K562 (cell line): ENCODE data around the gene GHDC. TPM values are rescaled to one million over a fixed set of nuclear protein-coding genes. Genes with fewer than 3 reads are reported as not detected.

ENCODE experiments used
- CEBPB ChIP-seq: fragments of 450-650 bp; IDR thresholded peaks from 2 replicates; pipeline ENCODE4 v1.6.1; 2016; ENCODE audit warnings: missing genetic modification characterization, missing compliant biosample characterization
- EP400 ChIP-seq: fragments of 450-650 bp; IDR thresholded peaks from 2 replicates; pipeline ENCODE4 v1.6.1; 2017; ENCODE audit warnings: antibody characterized with exemption, mild to moderate bottlenecking, moderate library complexity
- L3MBTL2 ChIP-seq: fragments of 450-650 bp; IDR thresholded peaks from 2 replicates; pipeline ENCODE4 v1.6.1; 2016; ENCODE audit warnings: mild to moderate bottlenecking, moderate library complexity
- NEUROD1 ChIP-seq: fragments of 150-350 bp; IDR thresholded peaks from 2 replicates; pipeline ENCODE4 v1.6.1; 2014; ENCODE audit warnings: borderline replicate concordance, low read length, low read depth; ENCODE audit not compliant: partially characterized antibody
- SIN3A ChIP-seq, 2 experiments: fragments of 150-350 bp in 1 of 2; IDR thresholded peaks; 2 replicates each; pipeline ENCODE4 v1.6.1; 2011 to 2016; ENCODE audit warnings: borderline replicate concordance in 2 of 2, low read depth in 2 of 2, low read length in 2 of 2, mild to moderate bottlenecking in 2 of 2, moderate library complexity in 2 of 2; ENCODE audit not compliant: control insufficient read depth in 1 of 2
- SPI1 ChIP-seq: IDR thresholded peaks from 2 replicates; pipeline ENCODE4 v1.6.1; 2011; ENCODE audit warnings: low read depth, low read length, control low read depth, borderline replicate concordance
- ZBTB7A ChIP-seq: IDR thresholded peaks from 2 replicates; pipeline ENCODE4 v1.6.1; 2011; ENCODE audit warnings: low read depth, mild to moderate bottlenecking, low read length, moderate library complexity, borderline replicate concordance; ENCODE audit not compliant: control insufficient read depth
- ZNF444 ChIP-seq: fragments of 250-450 bp; sonication (Bioruptor Pico); IDR thresholded peaks from 2 replicates; pipeline ENCODE4 v1.4.0; 2020; ENCODE audit warnings: mild to moderate bottlenecking, moderate library complexity
- polyA plus RNA-seq, 8 experiments: library from polyadenylated mRNA; depleted of rRNA in 4 of 8; stranded (reverse) in 5 of 8; unstranded in 3 of 8; fragments of >200 nt; fragmentation: Nextera tagmentation in 2 of 8; fragmentation: Illumina TruSeq in 1 of 8; extraction: Ambion mirVana in 2 of 8; extraction: Trizol in 1 of 8; gene quantifications; 2 replicates each; pipeline versions ENCODE4 v1.2.1 to v1.2.3, GENCODE V29; 2011 to 2014; ENCODE audit warnings: inconsistent platforms in 1 of 8, missing spikeins in 1 of 8
- total RNA-seq, 7 experiments: library from RNA; depleted of rRNA in 6 of 7; stranded (reverse); fragments of >200 nt in 6 of 7; fragmentation: Illumina TruSeq in 2 of 7; extraction: Trizol in 2 of 7; gene quantifications; 2 replicates each; pipeline versions ENCODE4 v1.2.1 to v1.2.3, GENCODE V29; 2011 to 2021; ENCODE audit warnings: low replicate concordance in 1 of 7
- TF ChIP-seq, protein P1 (sequence below): sonication (generic); formaldehyde crosslinking; IDR thresholded peaks from 2 replicates; pipeline ENCODE4 v1.8.0; 2022; ENCODE audit warnings: mild to moderate bottlenecking, missing genetic modification reagents, borderline replicate concordance
- TF ChIP-seq, protein P2 (sequence below), 2 experiments: fragments of 450-650 bp; conservative IDR thresholded peaks; 2 replicates each; pipeline ENCODE4 v1.6.1; 2017; ENCODE audit warnings: mild to moderate bottlenecking in 2 of 2, moderate library complexity in 2 of 2

The GHDC gene
- total and polyA plus RNA-seq, 9 of the 15 experiments (the other 6 are each of a cell fraction or from before 2014, with no cell fraction given) = 0.65 to 23.2 (median 11.2) TPM

DNA sequence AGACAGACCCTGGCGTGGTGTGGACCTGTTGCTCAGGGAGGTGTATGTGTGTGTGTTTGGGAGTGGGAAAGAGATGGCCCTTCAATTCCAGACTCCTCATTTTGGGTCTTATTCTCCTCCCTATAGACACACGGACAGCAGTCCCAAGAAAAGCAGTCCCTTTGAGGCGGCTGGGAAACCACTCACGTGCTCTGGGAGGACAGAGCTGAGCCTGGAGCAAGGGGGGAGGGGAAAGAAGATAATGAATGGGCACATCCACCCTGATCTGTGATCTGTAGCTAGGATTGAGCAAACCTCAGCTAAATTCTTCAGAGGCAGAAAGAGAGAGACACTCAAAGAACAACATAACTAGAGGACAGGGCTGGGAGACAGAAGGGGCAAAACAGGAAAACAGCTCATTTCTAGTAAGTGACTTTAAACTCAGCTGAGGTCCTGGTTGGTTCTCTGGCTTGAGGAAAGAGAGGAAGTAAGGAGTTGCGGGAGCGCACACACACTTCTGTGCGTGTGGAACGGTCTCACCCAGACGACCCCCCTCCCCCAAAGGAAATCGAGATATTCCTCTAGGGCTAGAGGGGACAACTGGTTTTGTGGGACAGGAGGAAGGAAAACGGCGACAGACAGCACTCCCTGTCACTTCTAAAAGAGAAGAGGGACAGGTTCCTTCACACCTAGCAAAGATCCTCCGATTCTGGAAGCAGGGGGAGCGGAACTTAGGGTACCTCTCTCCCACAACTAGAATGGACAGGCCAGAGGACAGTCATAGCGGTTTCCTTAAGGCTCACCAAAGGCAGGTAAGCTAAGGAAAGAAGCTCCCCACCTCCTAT lies 40.2 kb downstream of the GHDC start (continued):
- TF ChIP-seq, protein P1, sequence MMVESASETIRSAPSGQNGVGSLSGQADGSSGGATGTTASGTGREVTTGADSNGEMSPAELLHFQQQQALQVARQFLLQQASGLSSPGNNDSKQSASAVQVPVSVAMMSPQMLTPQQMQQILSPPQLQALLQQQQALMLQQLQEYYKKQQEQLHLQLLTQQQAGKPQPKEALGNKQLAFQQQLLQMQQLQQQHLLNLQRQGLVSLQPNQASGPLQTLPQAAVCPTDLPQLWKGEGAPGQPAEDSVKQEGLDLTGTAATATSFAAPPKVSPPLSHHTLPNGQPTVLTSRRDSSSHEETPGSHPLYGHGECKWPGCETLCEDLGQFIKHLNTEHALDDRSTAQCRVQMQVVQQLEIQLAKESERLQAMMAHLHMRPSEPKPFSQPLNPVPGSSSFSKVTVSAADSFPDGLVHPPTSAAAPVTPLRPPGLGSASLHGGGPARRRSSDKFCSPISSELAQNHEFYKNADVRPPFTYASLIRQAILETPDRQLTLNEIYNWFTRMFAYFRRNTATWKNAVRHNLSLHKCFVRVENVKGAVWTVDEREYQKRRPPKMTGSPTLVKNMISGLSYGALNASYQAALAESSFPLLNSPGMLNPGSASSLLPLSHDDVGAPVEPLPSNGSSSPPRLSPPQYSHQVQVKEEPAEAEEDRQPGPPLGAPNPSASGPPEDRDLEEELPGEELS (CRISPR knock-in tag) = 0 out of 2 replicates have a peak, but pooled peaks have one; percentile 42
- TF ChIP-seq NEUROD1 = peak; percentile 1
- no peak for TF ChIP-seq CEBPB (tag)
- 0 out of 2 replicates have a peak, but pooled peaks have one; percentile 10 for TF ChIP-seq ZBTB7A
- no peak for TF ChIP-seq ZNF444 (CRISPR knock-in tag)
- TF ChIP-seq SIN3A (IDR thresholded peaks at IDR 0.05; ENCODE audit: borderline replicate concordance in 2 of 2, control insufficient read depth in 1 of 2, low read depth in 2 of 2, low read length in 2 of 2) = peak in 1 of 2 experiments; percentile 43; a peak in 2 of 4 replicates
- TF ChIP-seq SPI1 = peak; percentile 83; the same call in 1 of the 2 replicates
- TF ChIP-seq, protein P2, sequence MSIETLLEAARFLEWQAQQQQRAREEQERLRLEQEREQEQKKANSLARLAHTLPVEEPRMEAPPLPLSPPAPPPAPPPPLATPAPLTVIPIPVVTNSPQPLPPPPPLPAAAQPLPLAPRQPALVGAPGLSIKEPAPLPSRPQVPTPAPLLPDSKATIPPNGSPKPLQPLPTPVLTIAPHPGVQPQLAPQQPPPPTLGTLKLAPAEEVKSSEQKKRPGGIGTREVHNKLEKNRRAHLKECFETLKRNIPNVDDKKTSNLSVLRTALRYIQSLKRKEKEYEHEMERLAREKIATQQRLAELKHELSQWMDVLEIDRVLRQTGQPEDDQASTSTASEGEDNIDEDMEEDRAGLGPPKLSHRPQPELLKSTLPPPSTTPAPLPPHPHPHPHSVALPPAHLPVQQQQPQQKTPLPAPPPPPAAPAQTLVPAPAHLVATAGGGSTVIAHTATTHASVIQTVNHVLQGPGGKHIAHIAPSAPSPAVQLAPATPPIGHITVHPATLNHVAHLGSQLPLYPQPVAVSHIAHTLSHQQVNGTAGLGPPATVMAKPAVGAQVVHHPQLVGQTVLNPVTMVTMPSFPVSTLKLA (conservative IDR thresholded peaks at IDR 0.05) = peak in 1 of 2 experiments; percentile 45; a peak in 2 of 4 replicates
- peak; percentile 13; the same call in 1 of the 2 replicates for TF ChIP-seq EP400
- 0 out of 2 replicates have a peak, but pooled peaks have one; percentile 5 for TF ChIP-seq L3MBTL2
